ENCODE results near the gene CCNE1.
A peak's percentile ranks its signal among the peaks of the same experiment; 100 is the strongest.

CCNE1 gene

DNA sequence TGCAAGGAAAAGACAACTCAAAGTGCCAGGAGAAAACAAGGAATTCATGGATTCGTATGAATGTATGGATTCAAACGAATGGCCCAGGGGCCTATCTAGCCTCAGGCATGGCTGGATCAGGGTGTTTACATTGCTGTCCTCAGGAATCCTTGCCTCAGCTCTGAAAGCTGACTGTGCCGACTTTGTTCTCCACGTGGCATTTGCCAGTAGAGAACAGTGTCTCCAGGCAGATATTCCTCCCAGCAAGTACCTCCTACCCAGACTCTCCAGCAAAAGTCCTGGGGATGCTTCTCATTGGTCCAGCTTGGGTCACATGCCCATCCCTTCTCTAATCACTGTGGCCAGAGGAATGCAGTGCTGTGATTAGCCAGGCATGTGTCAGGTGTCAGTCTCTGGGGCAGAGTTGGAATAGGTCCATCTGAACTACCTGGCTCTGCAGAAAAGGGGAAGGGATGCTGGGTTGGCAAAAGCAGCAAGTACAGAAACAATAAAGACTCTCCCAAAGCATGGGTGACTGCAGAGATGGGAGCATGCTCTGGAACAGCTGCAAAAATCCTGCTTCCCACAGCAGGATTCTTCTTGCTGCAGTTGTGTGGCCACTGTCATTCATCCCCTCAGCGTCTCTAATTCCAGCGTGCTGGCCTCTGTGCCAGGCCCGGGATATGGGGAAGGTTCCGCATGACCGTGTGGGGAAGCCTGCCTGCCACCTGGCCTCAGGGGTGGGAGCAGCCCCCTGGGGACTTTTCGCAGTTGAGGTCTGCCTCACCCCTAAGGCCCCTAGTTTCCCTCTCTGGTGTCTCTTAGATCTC lies 30.0 kb downstream of the CCNE1 start:
- H3K4me3 ChIP-seq (ENCODE audit: control insufficient read depth, low read depth, low read length) = no peak overlapping the region
- TF ChIP-seq, protein P1, sequence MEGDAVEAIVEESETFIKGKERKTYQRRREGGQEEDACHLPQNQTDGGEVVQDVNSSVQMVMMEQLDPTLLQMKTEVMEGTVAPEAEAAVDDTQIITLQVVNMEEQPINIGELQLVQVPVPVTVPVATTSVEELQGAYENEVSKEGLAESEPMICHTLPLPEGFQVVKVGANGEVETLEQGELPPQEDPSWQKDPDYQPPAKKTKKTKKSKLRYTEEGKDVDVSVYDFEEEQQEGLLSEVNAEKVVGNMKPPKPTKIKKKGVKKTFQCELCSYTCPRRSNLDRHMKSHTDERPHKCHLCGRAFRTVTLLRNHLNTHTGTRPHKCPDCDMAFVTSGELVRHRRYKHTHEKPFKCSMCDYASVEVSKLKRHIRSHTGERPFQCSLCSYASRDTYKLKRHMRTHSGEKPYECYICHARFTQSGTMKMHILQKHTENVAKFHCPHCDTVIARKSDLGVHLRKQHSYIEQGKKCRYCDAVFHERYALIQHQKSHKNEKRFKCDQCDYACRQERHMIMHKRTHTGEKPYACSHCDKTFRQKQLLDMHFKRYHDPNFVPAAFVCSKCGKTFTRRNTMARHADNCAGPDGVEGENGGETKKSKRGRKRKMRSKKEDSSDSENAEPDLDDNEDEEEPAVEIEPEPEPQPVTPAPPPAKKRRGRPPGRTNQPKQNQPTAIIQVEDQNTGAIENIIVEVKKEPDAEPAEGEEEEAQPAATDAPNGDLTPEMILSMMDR (IDR thresholded peaks at IDR 0.05; ENCODE audit: control insufficient read depth, insufficient read depth, low read depth, low read length, missing control alignments) = no peak
- DNase-seq (ENCODE audit: low read depth) = no peak

DNA sequence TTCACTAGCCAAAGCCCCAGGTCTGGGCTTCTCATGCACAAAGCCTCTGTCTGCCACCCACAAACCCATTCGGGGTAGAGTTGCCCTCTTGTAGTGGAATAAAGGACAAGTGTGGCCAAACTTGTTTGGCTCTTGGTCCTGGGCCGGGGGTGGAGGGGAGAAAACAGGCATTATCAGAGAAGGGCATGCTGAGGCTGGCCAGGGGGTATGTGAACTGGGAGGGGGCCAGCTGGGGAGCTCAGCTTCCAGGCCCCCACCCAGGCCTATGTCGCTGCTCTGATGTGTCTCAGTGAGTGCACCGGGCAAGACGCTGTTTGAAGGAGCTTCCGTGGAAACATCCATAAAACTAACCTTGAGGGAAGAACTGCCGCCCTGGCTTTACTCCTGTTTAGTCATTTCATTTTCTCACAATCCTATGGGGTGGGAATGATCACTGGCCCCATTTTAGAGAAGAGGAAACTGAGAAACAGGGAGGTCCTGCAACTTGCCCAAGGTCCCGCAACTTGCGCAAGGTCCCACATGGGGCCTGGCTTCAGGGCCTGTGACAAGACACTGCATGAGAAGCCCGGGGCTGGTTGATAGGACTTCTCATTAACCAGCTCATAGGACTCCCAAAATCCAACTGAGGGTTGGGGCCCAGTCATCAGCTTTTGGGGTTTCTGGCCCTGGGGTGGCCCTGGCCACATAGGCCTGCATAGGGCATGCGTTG lies 30.8 kb downstream of the CCNE1 start:
- TF ChIP-seq, protein P1 (IDR thresholded peaks at IDR 0.05; ENCODE audit: control insufficient read depth, insufficient read depth, low read depth, low read length, missing control alignments) = no peak
- no peak overlapping the region for H3K4me3 ChIP-seq (ENCODE audit: control insufficient read depth, low read depth, low read length)
- DNase-seq (ENCODE audit: low read depth) = no peak

DNA sequence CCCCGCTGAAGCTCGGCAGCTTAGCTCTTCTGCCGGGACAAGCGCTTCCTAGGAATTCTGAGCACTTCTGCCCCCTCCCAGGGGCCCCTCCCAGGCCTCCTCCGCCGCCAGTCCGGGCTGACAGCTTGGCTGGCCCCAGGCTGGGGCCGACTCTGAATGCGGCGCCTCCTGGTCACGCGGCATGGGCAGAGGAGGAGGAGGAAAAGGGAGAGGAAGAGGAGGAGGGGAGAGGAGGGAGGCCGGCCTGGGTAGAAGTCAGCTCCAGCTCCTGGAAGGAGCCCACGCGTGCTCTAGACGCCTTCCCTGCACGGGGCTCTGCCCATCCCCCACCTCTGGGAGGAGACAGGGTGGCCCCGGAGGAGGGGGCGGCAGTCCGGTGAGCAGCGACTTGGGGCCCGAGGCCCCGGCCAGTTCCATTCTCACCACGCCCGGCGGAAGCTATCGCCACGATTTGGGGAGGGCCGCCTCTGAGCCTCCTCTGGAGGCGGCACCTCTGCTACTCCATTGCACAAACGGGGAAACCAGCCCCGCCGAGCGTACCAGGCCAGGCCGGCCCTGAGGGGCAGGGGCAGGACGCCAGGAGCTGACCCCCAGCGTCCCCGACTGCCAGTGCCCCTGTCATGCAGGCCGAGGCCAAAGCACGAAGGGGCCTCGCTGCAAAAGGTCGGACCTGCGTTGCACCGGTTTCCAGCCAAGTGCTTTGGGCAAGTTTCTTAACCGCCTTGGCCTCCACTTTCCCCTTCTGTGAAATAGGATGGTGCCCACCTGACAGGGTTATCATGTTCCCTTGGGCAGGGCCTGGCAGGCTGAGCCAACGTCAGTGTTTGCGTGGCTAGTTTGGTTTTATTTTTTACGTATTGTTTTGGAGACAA lies 31.6 kb downstream of the CCNE1 start:
- TF ChIP-seq, protein P1 (IDR thresholded peaks at IDR 0.05; ENCODE audit: control insufficient read depth, insufficient read depth, low read depth, low read length, missing control alignments) = no peak
- DNase-seq (ENCODE audit: low read depth) = no peak
- peak overlapping the region; percentile 20 for H3K4me3 ChIP-seq (ENCODE audit: control insufficient read depth, low read depth, low read length)

DNA sequence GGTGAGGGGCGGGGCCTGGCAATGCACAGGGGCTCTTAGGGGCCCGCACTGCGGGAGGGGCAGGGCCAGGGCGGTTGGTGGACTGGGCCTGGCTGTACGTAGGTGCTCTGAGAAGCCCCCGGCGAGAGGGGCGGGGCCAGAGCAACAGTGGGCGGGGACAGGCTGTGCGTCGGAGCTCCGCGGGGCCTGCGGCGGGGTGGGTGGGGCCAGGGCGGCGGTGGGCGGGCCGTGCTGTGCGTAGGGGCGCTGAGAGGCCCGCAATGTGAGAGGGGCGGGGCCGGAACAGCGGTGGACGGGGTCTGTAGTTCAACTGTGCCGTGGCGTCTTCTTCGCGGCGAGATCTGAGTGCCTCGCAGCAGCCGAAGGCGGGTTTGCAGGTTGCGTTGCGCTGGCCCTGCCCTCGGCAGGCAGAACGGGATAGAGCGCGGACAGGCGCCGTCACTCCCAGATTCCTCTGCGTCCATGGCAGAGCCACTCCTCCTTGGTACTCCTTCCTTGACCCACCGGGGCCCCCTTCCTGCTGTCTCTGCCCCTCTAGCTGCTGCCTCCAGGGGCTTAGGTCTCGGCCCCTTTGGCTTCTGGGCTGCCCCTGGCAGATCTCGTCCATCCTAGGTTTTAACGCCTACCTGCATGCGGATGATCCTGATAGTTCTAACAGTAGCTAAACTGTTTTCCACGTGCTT lies 33.2 kb downstream of the CCNE1 start:
- peak overlapping the region; percentile 68 for H3K4me3 ChIP-seq (ENCODE audit: control insufficient read depth, low read depth, low read length)
- TF ChIP-seq, protein P1 (IDR thresholded peaks at IDR 0.05; ENCODE audit: control insufficient read depth, insufficient read depth, low read depth, low read length, missing control alignments) = no peak
- DNase-seq (ENCODE audit: low read depth) = peak; percentile 49

DNA sequence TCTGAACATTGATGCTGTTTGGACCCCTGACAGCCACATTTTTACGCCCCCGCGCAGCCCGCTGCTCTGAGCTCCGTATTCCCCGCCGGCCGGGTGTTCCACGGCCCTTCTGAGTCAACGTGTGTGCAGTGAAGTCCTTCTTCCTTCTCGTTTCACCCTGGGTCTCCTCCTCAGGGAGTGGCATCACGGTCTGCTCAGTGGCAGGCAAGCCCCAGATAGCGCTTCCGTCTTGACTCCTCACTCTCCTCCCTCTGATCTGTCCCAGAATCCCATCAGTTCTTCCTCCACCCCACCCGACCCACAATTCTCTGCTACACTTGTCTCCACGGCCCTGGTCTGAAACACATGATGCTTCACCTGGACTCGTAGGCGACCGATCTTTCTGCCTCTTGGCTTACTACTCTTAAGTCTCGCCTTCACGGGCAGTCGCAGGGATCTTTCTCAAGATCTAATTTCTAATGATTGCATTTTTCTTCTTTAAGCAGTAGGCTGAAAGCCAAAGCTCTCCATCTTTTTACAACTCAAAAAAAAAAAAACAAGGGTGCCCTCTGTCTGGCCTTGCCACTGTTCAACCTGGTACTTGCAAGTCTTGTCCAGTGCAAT lies 33.9 kb downstream of the CCNE1 start:
- peak overlapping the region; percentile 68 for H3K4me3 ChIP-seq (ENCODE audit: control insufficient read depth, low read depth, low read length)
- no peak for DNase-seq (ENCODE audit: low read depth)
- TF ChIP-seq, protein P1 (IDR thresholded peaks at IDR 0.05; ENCODE audit: control insufficient read depth, insufficient read depth, low read depth, low read length, missing control alignments) = no peak

All from AG09309 (cell line).